ENCODE results near the gene ZNF341. TPM values are rescaled to one million over a fixed set of nuclear protein-coding genes. Genes with fewer than 3 reads are reported as not detected.
"Not testable (repeated sequence)": the region's sequence is repeated elsewhere in the genome, so short reads cannot be mapped to it uniquely, and the experiment has no call there.

The ZNF341 gene
- total RNA-seq, 1 donor from 2014 or later: 5.8 TPM

DNA sequence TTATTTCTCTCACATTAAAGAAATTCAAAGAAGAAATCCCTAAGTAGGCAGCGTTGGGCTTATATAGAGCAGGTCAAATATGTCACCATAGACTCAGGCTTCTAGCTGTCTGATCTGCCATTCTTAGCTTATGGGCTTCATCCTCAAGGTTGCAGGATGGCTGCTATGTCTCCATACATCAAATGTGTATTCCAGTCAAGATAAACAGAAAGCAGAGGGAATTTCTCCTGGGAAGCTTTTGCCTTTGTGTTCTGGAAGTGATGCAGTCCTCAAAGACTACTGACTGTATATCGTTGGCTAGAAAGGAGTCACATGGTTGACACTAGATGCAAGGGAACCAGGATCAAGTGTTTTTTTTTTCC lies 36.0 kb downstream of the ZNF341 start:
- DNase-seq (ENCODE audit: low spot score): no peak

GRCh38 chr20:33769043-33769442 lies 37.2 kb downstream of the ZNF341 start:
- DNase-seq (ENCODE audit: low spot score): no peak

DNA sequence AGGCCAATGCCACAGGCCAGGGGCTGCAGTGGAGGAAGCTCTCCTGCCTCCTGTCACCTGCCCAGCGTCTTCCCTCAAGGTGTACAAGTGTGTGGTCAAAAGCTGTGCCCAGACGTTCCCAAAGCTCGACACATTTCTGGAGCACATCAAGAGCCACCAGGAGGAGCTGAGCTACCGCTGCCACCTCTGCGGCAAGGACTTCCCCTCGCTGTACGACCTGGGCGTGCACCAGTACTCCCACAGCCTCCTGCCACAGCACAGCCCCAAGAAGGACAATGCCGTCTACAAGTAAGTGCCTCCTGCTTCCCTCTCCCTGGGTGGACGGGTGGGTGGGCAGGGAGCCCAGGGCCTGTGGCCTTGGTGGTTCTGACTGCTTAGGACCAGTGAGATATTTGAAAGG lies 38.2 kb downstream of the ZNF341 start:
- no peak for DNase-seq (ENCODE audit: low spot score)

DNA sequence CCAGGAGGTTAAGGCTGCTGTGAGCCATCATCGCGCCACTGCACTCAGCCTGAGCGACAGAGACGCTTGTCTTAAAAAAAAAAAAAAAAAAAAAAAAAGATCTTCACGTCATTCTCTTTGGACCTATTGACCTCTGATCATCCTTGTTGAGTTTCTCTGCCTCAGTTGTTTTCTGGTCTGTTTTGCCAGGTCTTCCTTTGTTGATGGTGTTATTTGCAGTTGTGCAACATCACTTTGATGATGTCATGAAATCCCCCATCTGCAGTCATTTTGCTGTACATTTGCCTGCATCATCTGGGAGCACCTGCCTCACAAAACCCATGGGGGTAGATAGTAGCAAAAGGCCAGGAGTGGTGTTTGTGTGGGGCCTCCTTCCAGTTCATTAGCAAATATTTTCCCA lies 40.1 kb downstream of the ZNF341 start:
- DNase-seq (ENCODE audit: low spot score): no peak

DNA sequence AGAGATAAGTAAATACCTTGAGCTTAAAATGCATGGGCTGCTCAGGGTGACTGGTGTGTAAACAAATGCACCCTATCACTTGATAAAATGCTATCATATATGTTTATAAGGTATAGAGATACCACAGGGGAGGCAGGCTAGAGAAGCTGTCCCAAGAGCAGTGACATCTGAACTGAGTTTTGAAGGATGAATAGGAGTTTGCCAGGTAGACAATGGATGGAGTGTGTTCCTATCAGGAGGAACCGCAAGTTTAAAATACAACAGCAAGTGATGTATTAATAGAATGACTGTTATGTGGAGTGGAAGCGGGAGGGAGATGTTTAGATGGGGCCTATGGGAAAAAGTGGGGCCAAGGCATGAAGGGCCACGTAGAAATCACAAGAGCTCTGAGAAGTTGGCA lies 40.6 kb downstream of the ZNF341 start:
- DNase-seq (ENCODE audit: low spot score): no peak

DNA sequence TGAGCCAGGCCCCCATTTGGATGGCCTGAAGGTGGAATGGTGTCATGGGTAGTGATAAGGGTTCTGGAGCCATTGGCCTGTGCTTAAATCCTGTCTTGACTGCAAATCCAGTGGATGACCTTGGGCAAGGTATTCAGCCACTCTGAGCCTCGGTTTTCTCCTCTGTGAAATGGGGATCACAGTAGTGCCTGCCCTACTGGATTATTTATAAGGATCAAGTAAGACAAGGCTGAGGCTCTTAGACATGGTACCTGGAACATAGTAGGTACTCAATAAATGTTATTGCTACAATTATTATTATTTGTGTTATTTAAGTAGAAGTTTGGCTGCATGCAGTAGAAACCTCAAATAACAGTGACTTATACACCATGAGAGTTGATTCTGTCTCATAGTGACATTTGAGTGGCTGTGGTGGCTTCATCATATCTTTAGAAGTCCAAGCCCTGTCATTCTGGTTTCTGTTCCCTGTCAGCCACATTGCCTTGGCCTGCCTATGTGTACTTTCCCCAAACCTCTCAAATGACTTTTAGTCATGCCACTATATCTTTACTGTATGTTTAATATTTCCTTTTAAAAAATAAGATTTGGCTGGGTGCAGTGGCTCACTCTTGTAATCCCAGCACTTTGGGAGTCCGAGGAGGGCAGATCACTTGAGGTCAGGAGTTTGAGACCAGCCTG lies 41.8 kb downstream of the ZNF341 start:
- no peak for DNase-seq (ENCODE audit: low spot score)

- DNase-seq (ENCODE audit: low spot score): no peak
Observed at GRCh38 chr20:33777816-33778215, 46.0 kb downstream of the ZNF341 start.

- no peak for DNase-seq (ENCODE audit: low spot score)
Observed at GRCh38 chr20:33781133-33781532, 49.3 kb downstream of the ZNF341 start.

- DNase-seq (ENCODE audit: low spot score): no peak
Observed at GRCh38 chr20:33781945-33782344, 50.1 kb downstream of the ZNF341 start.

DNA sequence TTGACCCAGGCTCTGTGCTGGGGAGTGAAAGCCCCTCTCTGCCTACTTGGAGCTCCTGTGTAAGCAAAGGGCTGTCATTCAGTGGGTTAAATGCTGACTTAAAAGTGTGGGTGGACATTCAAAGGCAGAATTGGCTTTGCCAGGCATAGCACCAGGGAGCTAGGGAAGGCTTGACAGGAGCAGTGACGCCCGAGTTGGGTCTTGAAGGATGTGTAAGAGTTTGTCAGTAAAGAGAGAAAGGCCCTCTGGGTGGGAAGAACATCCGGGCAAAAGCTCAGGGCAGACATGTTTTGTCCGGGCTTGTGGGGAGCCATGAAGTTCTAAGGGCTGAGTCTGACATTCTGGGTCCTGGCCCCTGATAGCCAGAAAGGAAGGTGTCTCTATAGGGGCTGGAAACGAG lies 51.5 kb downstream of the ZNF341 start:
- DNase-seq (ENCODE audit: low spot score): no peak

- no peak for DNase-seq (ENCODE audit: low spot score)
Observed at GRCh38 chr20:33783818-33784217, 52.0 kb downstream of the ZNF341 start.

GRCh38 chr20:33784225-33784624 lies 52.4 kb downstream of the ZNF341 start:
- DNase-seq (ENCODE audit: low spot score): no peak

- DNase-seq (ENCODE audit: low spot score): no peak
Observed at GRCh38 chr20:33785503-33785902, 53.7 kb downstream of the ZNF341 start.

DNA sequence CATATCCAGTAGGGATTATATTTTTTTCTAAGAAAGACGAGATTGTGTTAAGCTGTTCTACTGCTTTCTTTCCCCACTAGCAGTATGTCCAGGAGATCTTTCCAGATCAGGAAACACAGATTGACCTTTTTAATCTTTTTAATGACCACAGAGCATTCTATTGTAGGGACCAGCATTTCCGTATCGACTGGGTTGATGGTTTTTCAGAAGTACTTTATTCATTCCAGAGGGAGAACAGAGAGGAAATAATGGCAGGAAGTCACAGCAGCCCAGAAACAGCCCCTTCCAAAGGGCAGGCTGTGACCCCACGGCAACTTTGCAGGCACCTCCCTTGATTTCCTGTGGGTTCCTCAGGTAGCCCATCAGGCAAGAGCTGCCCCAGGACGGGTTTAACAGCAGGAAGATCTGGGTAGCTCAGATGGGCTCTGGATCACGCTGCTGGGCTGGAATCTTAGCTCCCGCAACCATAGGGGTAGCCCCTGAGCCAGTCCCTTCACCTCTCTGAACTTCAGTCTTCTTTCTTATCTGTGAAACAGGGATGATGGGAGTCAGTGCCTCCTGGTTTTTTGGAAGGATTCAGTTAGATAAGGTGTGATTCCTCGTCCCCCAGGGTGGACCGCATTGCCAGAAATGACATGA lies 55.6 kb downstream of the ZNF341 start:
- no peak for DNase-seq (ENCODE audit: low spot score)

DNA sequence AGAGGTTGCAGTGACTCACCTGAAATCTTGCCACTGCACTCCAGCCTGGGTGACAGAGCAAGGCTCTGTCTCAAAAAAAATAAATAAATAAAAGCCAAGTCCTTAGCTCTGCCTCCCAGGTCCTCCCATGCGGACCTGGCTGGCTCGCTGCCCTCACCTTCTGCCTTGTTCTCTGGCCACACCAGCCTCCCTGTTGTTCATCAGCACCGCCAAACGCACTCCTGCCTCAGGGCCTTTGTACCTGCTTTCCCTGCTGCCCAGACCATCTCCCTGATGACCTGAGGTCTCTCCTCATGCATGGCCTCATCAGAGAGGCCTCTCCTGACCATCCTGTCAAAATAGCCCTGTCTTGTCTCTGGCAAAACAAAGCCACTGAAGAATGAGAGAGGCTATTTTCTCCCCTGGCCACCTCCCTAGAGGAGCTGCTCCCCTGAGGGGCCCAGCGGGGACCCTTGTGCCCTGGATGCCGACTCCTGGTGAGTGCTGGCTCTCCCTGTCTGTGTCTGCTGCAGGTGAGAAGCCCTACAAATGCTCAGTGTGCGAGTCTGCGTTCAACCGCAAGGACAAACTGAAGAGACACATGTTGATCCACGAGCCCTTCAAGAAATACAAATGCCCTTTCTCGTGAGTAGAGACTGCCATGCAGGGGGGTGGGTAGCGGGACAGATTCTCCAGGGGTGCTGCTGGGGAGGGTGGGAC lies 56.7 kb downstream of the ZNF341 start:
- no peak for DNase-seq (ENCODE audit: low spot score)

DNA sequence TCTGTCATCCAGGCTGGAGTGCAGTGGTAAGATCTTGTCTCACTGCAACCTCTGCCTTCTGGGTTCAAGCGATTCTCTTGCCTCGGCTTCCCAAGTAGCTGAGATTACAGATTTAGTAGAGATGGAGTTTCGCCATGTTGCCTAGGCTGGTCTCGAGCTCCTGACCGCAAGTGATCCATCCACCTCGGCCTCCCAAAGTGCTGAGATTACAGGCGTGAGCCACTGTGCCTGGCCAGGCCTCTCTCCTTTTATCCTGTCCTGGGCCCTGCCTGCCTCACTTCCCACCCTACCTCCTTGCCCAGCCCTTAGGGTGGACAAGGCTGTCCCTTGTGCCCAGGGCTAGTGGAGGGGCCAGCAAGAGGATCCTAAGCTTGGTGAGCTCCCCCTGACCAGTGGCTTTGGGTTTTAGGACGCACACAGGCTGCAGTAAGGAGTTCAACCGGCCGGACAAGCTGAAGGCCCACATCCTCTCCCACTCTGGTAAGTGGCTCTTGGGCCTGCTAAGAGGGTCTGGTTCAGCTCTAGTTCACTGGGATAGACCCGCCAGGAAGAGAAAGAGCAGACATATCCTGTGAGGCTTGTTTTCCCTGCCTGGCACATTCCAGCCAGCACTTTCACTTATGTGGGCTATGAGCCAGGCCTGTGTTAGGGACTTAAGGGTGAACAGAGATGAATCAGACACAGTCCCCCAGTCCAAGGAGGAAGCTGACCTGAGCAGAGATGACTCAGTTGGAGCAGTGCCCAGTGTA lies 57.5 kb downstream of the ZNF341 start:
- DNase-seq (ENCODE audit: low spot score): peak; percentile 95

- no peak for DNase-seq (ENCODE audit: low spot score)
Observed at GRCh38 chr20:33789858-33790182, 58.0 kb downstream of the ZNF341 start.

GRCh38 chr20:33790566-33790965 lies 58.8 kb downstream of the ZNF341 start:
- DNase-seq (ENCODE audit: low spot score): peak; percentile 82

DNA sequence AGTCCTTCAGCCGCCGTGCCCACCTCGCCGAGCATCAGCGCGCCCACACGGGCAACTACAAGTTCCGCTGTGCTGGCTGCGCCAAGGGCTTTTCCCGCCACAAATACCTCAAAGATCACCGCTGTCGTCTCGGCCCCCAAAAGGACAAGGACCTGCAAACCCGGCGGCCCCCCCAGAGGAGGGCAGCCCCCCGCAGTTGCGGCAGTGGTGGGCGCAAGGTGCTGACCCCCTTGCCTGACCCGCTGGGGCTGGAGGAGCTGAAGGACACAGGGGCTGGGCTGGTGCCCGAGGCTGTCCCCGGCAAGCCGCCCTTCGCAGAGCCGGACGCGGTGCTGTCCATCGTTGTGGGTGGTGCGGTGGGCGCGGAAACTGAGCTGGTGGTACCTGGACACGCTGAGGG lies 59.2 kb downstream of the ZNF341 start:
- no peak for DNase-seq (ENCODE audit: low spot score)

- DNase-seq (ENCODE audit: low spot score): no peak
Observed at GRCh38 chr20:33791540-33791939, 59.7 kb downstream of the ZNF341 start.

- no peak for DNase-seq (ENCODE audit: low spot score)
Observed at GRCh38 chr20:33791959-33792597, 60.3 kb downstream of the ZNF341 start.

GRCh38 chr20:33792598-33792989 lies 60.8 kb downstream of the ZNF341 start:
- DNase-seq (ENCODE audit: low spot score): not testable (repeated sequence)

Data from mucosa of gallbladder (tissue), 1 donor.